Colonic mucosa (tissue), 4 donors: ENCODE results near the gene GFOD1. TPM values are rescaled to one million over a fixed set of nuclear protein-coding genes. Genes with fewer than 3 reads are reported as not detected.

Experiments
- DNase-seq: peaks from one replicate; pipeline ENCODE4 v3.0.0-alpha.2; 2020
- H3K27ac ChIP-seq: fragments of 200-600 bp; one replicate; pipeline ENCODE4 v1.8.0; 2021
- H3K27me3 ChIP-seq: fragments of 200-600 bp; one replicate; pipeline ENCODE4 v1.8.0; 2021
- H3K36me3 ChIP-seq: fragments of 200-600 bp; one replicate; pipeline ENCODE4 v1.8.0; 2021
- H3K4me1 ChIP-seq: fragments of 200-600 bp; one replicate; pipeline ENCODE4 v1.8.0; 2021; ENCODE audit warnings: mild to moderate bottlenecking
- H3K4me3 ChIP-seq: fragments of 200-600 bp; one replicate; pipeline ENCODE4 v1.8.0; 2021
- H3K9ac ChIP-seq, 2 donors: one replicate each; pipeline ENCODE4 v1.7.0; 2013; ENCODE audit warnings: control low read depth in 2 of 2, low read depth in 2 of 2, low read length in 2 of 2
- H3K9me3 ChIP-seq: fragments of 200-600 bp; one replicate; pipeline ENCODE4 v1.8.0; 2021
- CTCF ChIP-seq: fragments of 200-600 bp; IDR thresholded peaks from one replicate; pipeline ENCODE4 v1.8.0; 2022; ENCODE audit warnings: antibody characterized with exemption, mild to moderate bottlenecking
- intact Hi-C: fragments of 100-400 bp; cut with DNase I; formaldehyde crosslinking; loops from one replicate; pipeline ENCODE4 v1.14.1; 2022
- total RNA-seq, 2 donors: library from RNA; stranded (reverse); fragmentation: NEBNext Ultra II Directional in 1 of 2; extraction: Animal tissue kit (Norgen Biotek cat#: 25700) in 1 of 2; gene quantifications; one replicate each; pipeline ENCODE4 v1.2.1, GENCODE V29; 2021
- donor health status: healthy.
- donor health status: DM: no; HTN: no; CAD: no.
- donor health status: DM: no; HTN: no; CAD: no.

Gene GFOD1
- total RNA-seq, 2 donors from 2014 or later, result 6.9 to 7.6 TPM

GRCh38 chr6:13400772-13401171 is 86.6 kb downstream of the GFOD1 start:
- no peak for DNase-seq
- H3K27me3 ChIP-seq, result no peaks in the 10 kb centered on the region
- no peak overlapping the region for H3K4me3 ChIP-seq
- no peaks in the 10 kb centered on the region for H3K9me3 ChIP-seq
- no peak for TF ChIP-seq CTCF
- H3K9ac ChIP-seq, result no peak overlapping the region
- no peaks in the 10 kb centered on the region for H3K36me3 ChIP-seq
- intact Hi-C loops, result no loop called here
- peaks cover 6% of the 10 kb centered on the region for H3K4me1 ChIP-seq
- H3K27ac ChIP-seq, result no peak overlapping the region

- peaks cover 16% of the 10 kb centered on the region for H3K4me1 ChIP-seq
These were observed 88.9 kb downstream of the GFOD1 start for GRCh38 chr6:13398421-13398994.

GRCh38 chr6:13398069-13398381 is 89.4 kb downstream of the GFOD1 start:
- no peaks in the 10 kb centered on the region for H3K27me3 ChIP-seq
- H3K4me3 ChIP-seq, result no peak overlapping the region
- intact Hi-C loops, result no loop called here
- no peaks in the 10 kb centered on the region for H3K9me3 ChIP-seq
- H3K36me3 ChIP-seq, result no peaks in the 10 kb centered on the region
- no peak overlapping the region for H3K27ac ChIP-seq
- H3K9ac ChIP-seq, result no peak overlapping the region
- no peak for TF ChIP-seq CTCF
- no peak for DNase-seq
- H3K4me1 ChIP-seq, result peaks cover 16% of the 10 kb centered on the region

More at GRCh38 chr6:13398421-13398994, 88.9 kb downstream of the GFOD1 start:
- no peak for TF ChIP-seq CTCF
- Histone ChIP-seq H3K9me3 (no peaks in the 10 kb centered on the region), H3K27ac (no peak overlapping the region), H3K27me3 (no peaks in the 10 kb centered on the region), H3K36me3 (no peaks in the 10 kb centered on the region), H3K4me3 (no peak overlapping the region), H3K9ac (no peak overlapping the region)
- intact Hi-C loops, result no loop called here
- DNase-seq, result no peak

- H3K4me1 ChIP-seq, result peaks cover 16% of the 10 kb centered on the region
- H3K27ac ChIP-seq, result no peak overlapping the region
- H3K27me3 ChIP-seq, result no peaks in the 10 kb centered on the region
- H3K9me3 ChIP-seq, result no peaks in the 10 kb centered on the region
- H3K9ac ChIP-seq, result no peak overlapping the region
- no peaks in the 10 kb centered on the region for H3K36me3 ChIP-seq
- intact Hi-C loops, result no loop called here
- TF ChIP-seq CTCF, result no peak
- H3K4me3 ChIP-seq, result no peak overlapping the region
- DNase-seq, result peak; percentile 79
These were observed 89.9 kb downstream of the GFOD1 start for GRCh38 chr6:13397359-13398068.

- H3K4me1 ChIP-seq, result peaks cover 16% of the 10 kb centered on the region
- no peaks in the 10 kb centered on the region for H3K36me3 ChIP-seq
- no peak for TF ChIP-seq CTCF
- no peak overlapping the region for H3K4me3 ChIP-seq
- H3K9ac ChIP-seq, result peak overlapping the region in 1 of 2 donors; percentile 16
- intact Hi-C loops, result no loop called here
- no peaks in the 10 kb centered on the region for H3K9me3 ChIP-seq
- H3K27ac ChIP-seq, result peak overlapping the region; percentile 51
- DNase-seq, result no peak
- no peaks in the 10 kb centered on the region for H3K27me3 ChIP-seq
These were observed 91.1 kb downstream of the GFOD1 start for GRCh38 chr6:13396241-13396792.
